ENCODE results near the gene TBC1D3G.
"Not testable (repeated sequence)": the region's sequence is repeated elsewhere in the genome, so short reads cannot be mapped to it uniquely, and the experiment has no call there.

The TBC1D3G gene

GRCh38 chr17:36323584-36323983 is at the start of gene TBC1D3G:
Gene TBC1D3G, plus strand, starts transcription at chr17:36323884. Its CDS starts 1,528 bp downstream, at chr17:36325412.
- not testable (repeated sequence) for DNase-seq; H3K4me3 ChIP-seq (ENCODE audit: low read depth, low read length); H3K36me3 ChIP-seq; H3K27ac ChIP-seq; H3K9me3 ChIP-seq (ENCODE audit: severe bottlenecking); H3K27me3 ChIP-seq (ENCODE audit: insufficient read depth, low read depth, severe bottlenecking)

GRCh38 chr17:36283256-36283655 is 40.4 kb upstream of the TBC1D3G start:
- H3K4me3 ChIP-seq (ENCODE audit: low read depth, low read length); H3K9me3 ChIP-seq (ENCODE audit: severe bottlenecking); H3K36me3 ChIP-seq; H3K27ac ChIP-seq; H3K27me3 ChIP-seq (ENCODE audit: insufficient read depth, low read depth, severe bottlenecking); DNase-seq: not testable (repeated sequence)

- not testable (repeated sequence) for H3K27me3 ChIP-seq (ENCODE audit: insufficient read depth, low read depth, severe bottlenecking); DNase-seq; H3K4me3 ChIP-seq (ENCODE audit: low read depth, low read length); H3K36me3 ChIP-seq; H3K27ac ChIP-seq; H3K9me3 ChIP-seq (ENCODE audit: severe bottlenecking)
Observed at GRCh38 chr17:36284219-36284618, 39.5 kb upstream of the TBC1D3G start.

GRCh38 chr17:36289965-36290612 is 33.6 kb upstream of the TBC1D3G start:
- not testable (repeated sequence) for H3K36me3 ChIP-seq; H3K27ac ChIP-seq; H3K9me3 ChIP-seq (ENCODE audit: severe bottlenecking); H3K4me3 ChIP-seq (ENCODE audit: low read depth, low read length); H3K27me3 ChIP-seq (ENCODE audit: insufficient read depth, low read depth, severe bottlenecking); DNase-seq

- not testable (repeated sequence) for DNase-seq; H3K27ac ChIP-seq; H3K27me3 ChIP-seq (ENCODE audit: insufficient read depth, low read depth, severe bottlenecking); H3K4me3 ChIP-seq (ENCODE audit: low read depth, low read length); H3K36me3 ChIP-seq; H3K9me3 ChIP-seq (ENCODE audit: severe bottlenecking)
Observed at GRCh38 chr17:36295161-36295560, 28.5 kb upstream of the TBC1D3G start.

GRCh38 chr17:36315736-36316135 is 7.9 kb upstream of the TBC1D3G start:
- H3K27ac ChIP-seq; H3K4me3 ChIP-seq (ENCODE audit: low read depth, low read length); H3K27me3 ChIP-seq (ENCODE audit: insufficient read depth, low read depth, severe bottlenecking); H3K9me3 ChIP-seq (ENCODE audit: severe bottlenecking); H3K36me3 ChIP-seq; DNase-seq: not testable (repeated sequence)

GRCh38 chr17:36362496-36362895 is 38.8 kb downstream of the TBC1D3G start:
- not testable (repeated sequence) for DNase-seq; H3K9me3 ChIP-seq (ENCODE audit: severe bottlenecking); H3K27ac ChIP-seq; H3K4me3 ChIP-seq (ENCODE audit: low read depth, low read length); H3K27me3 ChIP-seq (ENCODE audit: insufficient read depth, low read depth, severe bottlenecking); H3K36me3 ChIP-seq

- DNase-seq; H3K9me3 ChIP-seq (ENCODE audit: severe bottlenecking); H3K36me3 ChIP-seq: not testable (repeated sequence)
Observed at GRCh38 chr17:36375938-36376337, 52.3 kb downstream of the TBC1D3G start.

More at GRCh38 chr17:36375938-36376337, 52.3 kb downstream of the TBC1D3G start:
- H3K27ac ChIP-seq; H3K4me3 ChIP-seq (ENCODE audit: low read depth, low read length); H3K27me3 ChIP-seq (ENCODE audit: insufficient read depth, low read depth, severe bottlenecking): not testable (repeated sequence)

Measured in WERI-Rb-1 (cell line).